HG03139 (cell line): ENCODE data around the gene TTL.
"Not testable (repeated sequence)": the region's sequence is repeated elsewhere in the genome, so short reads cannot be mapped to it uniquely, and the experiment has no call there.

Experiments used
- ATAC-seq: cut with Tn5 transposase; IDR thresholded peaks from one replicate; pipeline ENCODE4 v1.9.1; 2021; ENCODE audit not compliant: unreplicated experiment

Gene TTL

DNA sequence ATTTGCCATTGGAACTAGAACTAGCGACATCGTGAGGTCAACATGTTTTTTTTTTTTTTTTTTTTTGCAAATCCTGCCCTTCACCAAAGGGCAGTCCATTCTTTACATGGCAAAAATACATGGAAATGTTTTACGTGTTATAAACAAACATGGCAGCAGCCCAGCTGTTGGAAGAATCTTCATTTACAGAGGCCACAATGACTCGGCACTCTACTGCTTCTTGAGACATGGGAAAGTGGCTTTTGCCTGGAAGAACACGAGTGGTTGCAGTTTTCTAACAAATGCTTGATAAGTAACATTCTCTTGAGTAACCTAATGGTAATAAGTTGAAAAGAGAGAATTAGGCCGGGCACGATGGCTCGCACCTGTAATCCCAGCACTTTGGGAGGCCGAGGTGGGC, 37.5 kb downstream of the TTL start:
- no peak for ATAC-seq

DNA sequence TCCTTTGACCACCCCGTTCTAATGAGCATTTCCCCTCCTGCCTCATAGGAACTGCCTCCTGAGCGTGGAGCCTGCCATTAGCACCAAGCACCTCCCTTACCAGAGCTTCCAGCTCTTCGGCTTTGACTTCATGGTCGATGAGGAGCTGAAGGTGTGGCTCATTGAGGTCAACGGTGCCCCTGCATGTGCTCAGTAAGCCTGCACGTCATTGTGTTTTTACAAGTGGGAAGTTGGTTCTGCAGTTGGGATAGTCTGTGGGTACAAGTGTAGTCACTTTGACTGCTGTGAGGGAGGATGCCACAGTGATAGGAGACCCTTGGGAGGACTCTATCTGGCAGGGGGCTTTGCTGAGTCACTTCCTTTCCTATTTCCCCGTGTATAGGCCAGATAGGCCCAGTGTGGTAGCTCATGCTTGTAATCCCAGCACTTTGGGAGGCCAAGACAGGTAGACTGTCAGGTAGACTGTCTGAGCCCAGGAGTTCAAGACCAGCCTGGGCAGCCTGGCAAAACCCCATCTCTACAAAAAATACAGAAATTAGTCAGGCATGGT, 38.4 kb downstream of the TTL start:
- ATAC-seq, result no peak

GRCh38 chr2:112523291-112523777, 41.4 kb downstream of the TTL start:
- ATAC-seq, result no peak

- not testable (repeated sequence) for ATAC-seq
These were observed 42.3 kb downstream of the TTL start for GRCh38 chr2:112524276-112524675.

DNA sequence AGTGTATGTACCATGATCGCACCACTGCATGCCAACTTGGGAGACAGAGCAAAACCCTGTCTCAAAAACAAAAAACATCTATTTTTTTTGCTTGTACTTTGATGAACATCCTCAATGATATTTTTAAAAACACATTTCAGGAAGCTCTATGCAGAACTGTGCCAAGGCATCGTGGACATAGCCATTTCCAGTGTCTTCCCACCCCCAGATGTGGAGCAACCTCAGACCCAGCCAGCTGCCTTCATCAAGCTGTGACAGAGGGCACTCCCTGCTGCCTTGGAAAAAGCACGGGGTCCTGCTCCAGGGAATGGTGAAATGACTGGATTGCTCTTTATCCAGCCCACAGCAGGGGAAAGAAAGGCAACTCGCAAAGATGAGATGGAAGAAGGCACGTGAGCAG, 46.6 kb downstream of the TTL start:
- no peak for ATAC-seq

DNA sequence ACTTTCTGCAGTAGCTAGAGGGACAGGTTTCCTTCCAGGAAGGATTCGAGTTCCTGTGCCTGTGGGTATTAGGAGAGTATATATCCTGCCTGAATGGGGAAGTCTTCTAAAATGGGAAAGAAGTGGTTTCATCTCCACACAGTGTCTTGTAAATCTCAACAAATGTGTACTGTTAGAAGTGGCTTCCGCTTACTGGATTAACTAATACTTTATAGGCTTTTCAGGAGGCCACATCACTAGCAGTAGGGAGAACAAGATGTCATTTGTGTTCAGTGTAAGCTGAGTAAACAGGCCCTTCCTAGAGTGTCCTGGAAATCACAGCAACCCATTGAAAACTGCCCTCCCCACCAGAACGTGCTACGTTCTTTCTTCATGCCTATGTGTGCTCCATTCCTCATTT, 47.8 kb downstream of the TTL start:
- no peak for ATAC-seq

GRCh38 chr2:112530728-112531127, 48.8 kb downstream of the TTL start:
- ATAC-seq, result no peak

DNA sequence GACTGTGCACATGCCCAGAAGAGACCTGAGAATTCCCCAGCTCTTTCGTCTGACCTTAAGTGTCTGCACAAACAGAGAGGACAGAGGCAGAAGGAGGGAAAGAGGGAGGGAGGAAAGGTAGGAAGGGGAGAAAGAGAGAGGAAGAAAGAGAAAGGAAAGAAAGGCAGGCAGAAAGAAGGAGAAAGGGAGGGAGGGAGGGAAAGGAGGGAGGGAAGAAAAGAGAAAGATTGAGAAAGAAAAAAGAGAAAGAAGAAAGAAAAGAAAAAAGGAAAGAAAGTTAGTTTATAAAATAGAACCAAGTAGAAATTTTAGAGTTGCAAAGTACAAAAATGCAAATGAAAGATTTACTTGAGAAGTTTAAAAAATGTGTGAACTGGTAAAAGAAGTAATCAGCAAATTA, 52.9 kb downstream of the TTL start:
- ATAC-seq, result no peak

DNA sequence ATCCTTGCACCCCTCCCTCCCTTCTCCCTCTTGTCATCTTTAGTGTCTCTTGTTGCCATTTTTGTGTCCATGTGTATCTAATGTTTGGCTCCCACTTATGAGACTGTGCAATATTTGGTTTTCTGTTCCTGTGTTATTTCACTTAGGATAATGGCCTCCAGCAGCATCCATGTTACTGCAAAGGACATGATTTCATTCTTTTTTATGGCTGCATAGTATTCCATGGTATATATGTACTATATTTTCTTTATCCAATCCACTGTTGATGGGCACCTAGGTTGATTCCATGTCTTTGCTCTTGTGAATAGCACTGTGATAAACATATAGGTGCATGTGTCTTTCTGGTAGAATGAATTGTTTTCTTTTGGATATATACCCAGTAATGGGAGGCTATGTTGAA, 54.7 kb downstream of the TTL start:
- ATAC-seq, result not testable (repeated sequence)

DNA sequence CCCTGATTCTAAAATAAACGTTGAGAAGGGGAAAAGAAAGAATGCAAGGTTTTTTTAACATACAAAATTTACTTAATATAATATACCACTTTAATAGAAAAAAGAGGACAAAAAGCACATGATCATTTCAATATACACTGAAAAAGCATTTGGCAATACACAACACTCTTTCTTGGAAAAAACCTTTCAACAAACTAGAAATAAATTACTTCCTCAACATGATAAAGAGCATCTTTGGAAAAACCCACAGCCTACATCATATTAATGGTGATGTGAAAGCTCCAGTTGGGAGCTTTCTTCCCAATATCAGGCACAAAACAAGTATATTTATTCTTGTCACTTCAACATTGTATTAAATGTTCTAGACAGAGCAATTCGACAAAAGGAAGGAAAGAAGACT, 57.4 kb downstream of the TTL start:
- ATAC-seq, result no peak

DNA sequence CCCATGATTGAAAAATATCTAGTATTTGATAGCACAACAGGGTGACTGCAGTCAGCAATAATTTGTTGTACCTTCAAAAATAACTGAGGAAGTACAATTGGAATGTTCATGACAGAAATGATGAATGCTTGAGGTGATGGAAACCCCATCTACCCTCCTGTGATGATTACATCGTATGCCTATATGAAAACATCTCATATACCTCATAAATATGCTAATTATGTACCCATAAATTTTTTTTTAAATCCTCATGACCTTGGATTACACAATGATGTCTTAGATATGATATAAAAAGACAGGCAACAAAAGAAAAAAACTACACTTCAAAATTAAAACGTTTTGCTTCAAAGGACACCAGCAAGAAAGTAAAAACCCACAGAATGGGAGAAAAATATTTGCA, 59.0 kb downstream of the TTL start:
- no peak for ATAC-seq

- ATAC-seq, result peak; percentile 52
These were observed 59.6 kb downstream of the TTL start for GRCh38 chr2:112541315-112542122.

DNA sequence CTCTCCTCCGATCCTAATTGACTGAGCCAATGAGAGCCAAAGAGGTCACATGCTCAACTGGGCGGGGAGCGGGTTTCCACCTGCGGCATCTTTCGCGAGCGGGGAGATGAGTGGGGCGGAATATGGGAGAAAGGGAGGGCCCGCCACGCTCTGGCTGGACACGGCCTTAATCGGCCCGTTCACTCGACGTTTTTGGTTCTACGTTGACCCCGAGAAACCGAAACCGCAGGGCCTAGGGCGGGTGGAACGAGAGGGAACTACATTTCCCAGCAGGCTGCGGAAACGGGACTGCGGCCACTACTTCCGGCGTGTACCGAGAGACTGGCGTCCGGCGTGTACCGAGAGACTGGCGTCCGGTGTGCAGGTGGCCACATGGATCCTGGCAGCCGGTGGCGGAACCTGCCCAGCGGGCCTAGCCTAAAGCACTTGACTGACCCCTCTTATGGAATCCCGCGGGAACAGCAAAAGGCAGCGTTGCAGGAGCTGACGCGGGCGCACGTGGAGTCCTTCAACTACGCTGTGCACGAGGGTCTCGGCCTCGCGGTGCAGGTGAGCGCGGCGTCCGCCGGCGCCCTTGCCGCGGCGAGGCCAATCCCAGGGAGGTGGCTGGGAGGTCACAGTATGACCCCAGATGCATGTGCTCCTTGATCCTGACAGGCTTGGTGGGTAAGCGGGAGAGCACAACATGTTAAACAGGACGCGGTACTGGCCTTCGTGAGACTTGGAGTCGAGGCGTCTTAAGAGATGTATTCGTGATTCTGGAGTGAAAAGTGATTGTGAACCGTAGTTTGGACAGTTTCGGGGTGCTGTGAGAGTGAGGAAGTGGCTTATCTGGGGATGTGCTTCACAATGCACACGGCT, 60.4 kb downstream of the TTL start, which contains the start of gene POLR1B:
POLR1B (plus strand) TSS at position 343 of the 861 bp plus-strand sequence; CDS start at position 373, 30 bp downstream.
- ATAC-seq, result peak; percentile 69

DNA sequence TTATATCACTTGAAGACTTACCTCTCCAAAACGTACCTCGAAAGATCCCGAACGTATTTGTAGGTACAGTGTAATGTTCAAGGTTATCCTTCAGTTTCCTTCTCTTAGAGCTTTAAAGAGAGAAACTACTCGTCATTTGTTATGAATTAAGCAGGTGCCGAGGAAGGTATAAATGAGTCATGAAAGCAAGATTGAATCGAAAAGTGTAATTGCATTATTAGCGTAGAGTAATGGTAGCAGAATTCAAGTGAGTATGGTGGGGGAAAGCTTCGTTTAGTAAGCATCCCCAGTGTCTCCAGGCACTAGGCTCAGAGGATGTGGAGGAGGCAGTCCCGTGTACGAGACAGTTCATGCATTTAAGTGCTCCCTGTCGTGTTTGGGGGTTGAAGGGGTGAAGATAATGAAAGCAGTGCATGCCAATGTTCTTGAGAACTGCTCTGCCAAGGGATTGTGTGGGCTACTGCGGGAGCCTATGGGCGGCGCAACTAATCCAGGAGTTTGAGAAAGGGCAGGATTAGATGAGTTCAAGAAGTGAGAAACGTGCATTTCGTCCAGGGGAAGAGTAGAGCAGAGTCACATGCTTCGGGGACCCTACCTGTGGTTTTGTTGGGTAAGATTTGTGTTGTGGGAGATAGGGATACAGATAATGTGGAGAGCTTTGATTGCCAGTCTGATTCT, 61.2 kb downstream of the TTL start:
- no peak for ATAC-seq

DNA sequence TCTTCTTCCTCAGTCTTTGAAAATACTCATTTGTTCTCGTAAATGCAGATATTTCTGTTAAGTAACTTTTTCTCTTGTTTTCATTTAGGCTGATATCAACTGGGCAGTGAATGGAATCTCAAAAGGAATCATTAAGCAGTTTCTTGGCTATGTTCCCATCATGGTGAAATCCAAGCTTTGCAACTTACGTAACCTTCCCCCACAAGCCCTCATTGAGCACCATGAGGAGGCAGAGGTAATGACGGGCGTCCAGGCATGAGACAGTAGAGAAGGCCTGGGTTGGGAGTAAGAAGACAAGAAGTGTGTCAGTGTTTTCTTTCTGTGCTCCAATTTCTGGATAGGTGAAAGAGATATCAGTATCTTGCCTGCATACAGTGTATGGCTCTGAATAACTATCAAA, 65.4 kb downstream of the TTL start:
- ATAC-seq, result no peak

DNA sequence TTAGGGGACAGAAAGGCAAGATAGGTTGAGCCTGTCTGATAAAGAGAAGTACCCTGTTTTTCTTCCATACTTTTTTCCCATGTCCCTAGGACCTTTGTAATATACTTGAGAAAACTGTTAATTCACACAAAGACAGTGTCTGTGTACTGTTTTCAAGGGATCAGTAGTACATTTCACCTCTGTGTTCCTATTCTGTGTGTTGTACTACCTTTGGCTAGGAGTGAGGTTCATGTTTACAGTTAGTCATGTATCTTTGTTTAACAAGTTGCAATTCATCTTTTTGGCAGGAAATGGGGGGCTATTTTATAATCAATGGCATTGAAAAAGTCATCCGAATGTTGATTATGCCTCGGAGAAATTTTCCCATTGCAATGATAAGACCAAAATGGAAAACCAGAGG, 67.0 kb downstream of the TTL start:
- ATAC-seq, result no peak

- peak; percentile 75 for ATAC-seq
These were observed 84.1 kb downstream of the TTL start for GRCh38 chr2:112566104-112566503.

DNA sequence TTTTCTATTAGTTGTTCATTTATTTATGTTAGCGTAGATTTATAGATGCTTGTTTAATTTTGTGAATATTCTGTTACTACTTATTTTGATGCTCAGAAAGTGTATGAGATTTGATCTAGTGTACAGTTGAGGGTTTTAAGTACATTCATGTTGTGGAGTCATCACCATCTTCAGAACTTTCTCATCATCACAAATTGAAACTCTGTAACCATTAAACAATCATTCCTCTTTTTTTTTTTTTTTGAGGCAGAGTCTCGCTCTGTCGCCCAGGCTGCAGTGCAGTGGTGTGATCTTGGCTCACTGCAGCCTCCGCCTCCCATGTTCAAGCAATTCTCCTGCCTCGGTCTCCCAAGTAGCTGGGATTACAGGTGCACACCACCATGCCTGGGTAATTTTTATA, 84.6 kb downstream of the TTL start:
- ATAC-seq, result peak; percentile 18

GRCh38 chr2:112572005-112572404, 90.0 kb downstream of the TTL start:
- ATAC-seq, result no peak

- no peak for ATAC-seq
These were observed 95.8 kb downstream of the TTL start for GRCh38 chr2:112577756-112578155.

GRCh38 chr2:112579241-112579640, 97.3 kb downstream of the TTL start:
- no peak for ATAC-seq
